Gastroesophageal sphincter (tissue), 4 donors: ENCODE results near the gene CA4. TPM values are rescaled to one million over a fixed set of nuclear protein-coding genes. Genes with fewer than 3 reads are reported as not detected.
A peak's percentile ranks its signal among the peaks of the same experiment; 100 is the strongest.

Experiments
- ATAC-seq: fragments of 150-250 bp; one replicate; pipeline ENCODE4 v1.9.1; 2016; ENCODE audit warnings: mild to moderate bottlenecking, moderate library complexity
- H3K27ac ChIP-seq, 4 donors: fragments of 200-600 bp; sonication (generic) in 3 of 4; 1 replicate in 3 of 4; 2 replicates in 1 of 4; pipeline ENCODE4 v1.5.1; 2016 to 2019
- H3K27me3 ChIP-seq: fragments of 200-600 bp; sonication (generic); one replicate; pipeline ENCODE4 v1.5.1; 2019
- H3K36me3 ChIP-seq, 2 donors: fragments of 200-600 bp; sonication (generic); one replicate each; pipeline ENCODE4 v1.5.1; 2019; ENCODE audit warnings: control low read depth in 1 of 2
- H3K4me1 ChIP-seq, 3 donors: fragments of 200-600 bp; sonication (generic); 1 replicate in 2 of 3; 2 replicates in 1 of 3; pipeline ENCODE4 v1.5.1; 2016 to 2019; ENCODE audit warnings: control low read depth in 2 of 3
- H3K4me3 ChIP-seq, 2 donors: fragments of 200-600 bp; sonication (generic); one replicate each; pipeline ENCODE4 v1.5.1; 2019; ENCODE audit warnings: mild to moderate bottlenecking in 1 of 2, moderate library complexity in 1 of 2
- H3K9me3 ChIP-seq, 3 donors: fragments of 200-600 bp; sonication (generic); one replicate each; pipeline ENCODE4 v1.5.1; 2017 to 2019; ENCODE audit warnings: control low read depth in 2 of 3
- CTCF ChIP-seq, 4 experiments: fragments of 200-600 bp in 2 of 4; fragments of 450-650 bp in 2 of 4; sonication (generic) in 1 of 4; IDR thresholded peaks; one replicate each; pipeline ENCODE4 v1.5.1; 2017 to 2019; ENCODE audit warnings: antibody characterized with exemption in 4 of 4, mild to moderate bottlenecking in 2 of 4, moderate library complexity in 2 of 4
- EP300 ChIP-seq: sonication (generic); formaldehyde crosslinking; IDR thresholded peaks from one replicate; pipeline ENCODE4 v1.6.1; 2017; ENCODE audit warnings: antibody characterized with exemption, mild to moderate bottlenecking
- POLR2A ChIP-seq, 2 donors: fragments of 450-650 bp; IDR thresholded peaks; one replicate each; pipeline ENCODE4 v1.6.1; 2017; ENCODE audit warnings: antibody characterized with exemption in 2 of 2, mild to moderate bottlenecking in 2 of 2, moderate library complexity in 1 of 2
- POLR2AphosphoS5 ChIP-seq: sonication (generic); formaldehyde crosslinking; IDR thresholded peaks from one replicate; pipeline ENCODE4 v1.6.1; 2017; ENCODE audit warnings: antibody characterized with exemption
- WGBS, 2 donors: methylation state at CpG; one replicate each; pipeline ENCODE4 v1.1.5; 2018; ENCODE audit warnings: low coverage in 1 of 2; 5-methylcytosine and 5-hydroxymethylcytosine counted together
- total RNA-seq, 4 donors: library from RNA; depleted of rRNA; stranded (reverse); fragments of >200 nt; gene quantifications; one replicate each; pipeline ENCODE4 v1.1.0, GENCODE V29; 2016

Gene CA4
- total RNA-seq, 4 donors from 2014 or later = 1.8 to 5.5 (median 3.3) TPM

- Histone ChIP-seq H3K27ac (no peak overlapping the region), H3K4me3 (no peak overlapping the region), H3K9me3 (no peaks in the 10 kb centered on the region), H3K36me3 (no peaks in the 10 kb centered on the region), H3K4me1 (peaks cover 0 to 21% (median 0%) of the 10 kb centered on the region in 3 donors), H3K27me3 (peaks cover 19% of the 10 kb centered on the region)
- TF ChIP-seq EP300 (no peak), CTCF (IDR thresholded peaks at IDR 0.05) (no peak), POLR2AphosphoS5 (no peak), POLR2A (IDR thresholded peaks at IDR 0.05) (no peak)
- no peak for ATAC-seq
- 34 to 54% methylated on average over 2 to 5 of the region's 5 CpGs for WGBS, 2 donors
These were observed 15.4 kb downstream of the CA4 start for GRCh38 chr17:60165223-60165622.

DNA sequence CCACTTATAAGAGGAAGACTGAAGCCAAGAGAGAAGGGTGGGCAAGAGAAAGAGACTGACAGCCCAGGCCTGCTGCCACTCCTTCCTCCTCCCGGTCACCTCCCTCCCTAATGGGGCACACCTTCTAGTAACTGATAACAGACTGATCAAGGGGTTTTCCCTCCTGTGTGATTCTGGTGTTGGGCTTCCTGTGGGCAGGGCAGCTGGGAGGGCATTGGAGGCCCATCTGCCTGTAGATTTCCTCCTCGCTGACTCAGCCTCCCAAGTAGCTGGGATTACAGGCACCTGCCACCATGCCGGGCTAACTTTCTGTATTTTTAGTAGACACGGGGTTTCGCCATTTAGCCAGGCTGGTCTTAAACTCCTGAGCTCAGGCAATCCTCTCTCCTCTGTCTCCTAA lies 16.2 kb downstream of the CA4 start:
- no peak for ATAC-seq
- Histone ChIP-seq H3K27ac (no peak overlapping the region), H3K4me1 (peaks cover 0 to 28% (median 0%) of the 10 kb centered on the region in 3 donors), H3K4me3 (no peak overlapping the region), H3K27me3 (peaks cover 13% of the 10 kb centered on the region), H3K9me3 (no peaks in the 10 kb centered on the region), H3K36me3 (no peaks in the 10 kb centered on the region)
- 84 to 90% methylated on average over 2 to 5 of the region's 5 CpGs for WGBS, 2 donors
- no peak for TF ChIP-seq EP300

GRCh38 chr17:60167065-60167741 lies 17.4 kb downstream of the CA4 start:
- ATAC-seq = no peak
- Histone ChIP-seq H3K4me3 (no peak overlapping the region), H3K27me3 (peaks cover under 1% of the 10 kb centered on the region), H3K9me3 (no peaks in the 10 kb centered on the region), H3K4me1 (peaks cover 0 to 21% (median 0%) of the 10 kb centered on the region in 3 donors), H3K27ac (no peak overlapping the region), H3K36me3 (no peaks in the 10 kb centered on the region)
- no peak for TF ChIP-seq EP300
- no peak for TF ChIP-seq POLR2AphosphoS5
- TF ChIP-seq CTCF (IDR thresholded peaks at IDR 0.05) = no peak
- no peak for TF ChIP-seq POLR2A (IDR thresholded peaks at IDR 0.05)
- WGBS, 2 donors = 66 to 68% methylated on average over 6 of the region's 11 CpGs

DNA sequence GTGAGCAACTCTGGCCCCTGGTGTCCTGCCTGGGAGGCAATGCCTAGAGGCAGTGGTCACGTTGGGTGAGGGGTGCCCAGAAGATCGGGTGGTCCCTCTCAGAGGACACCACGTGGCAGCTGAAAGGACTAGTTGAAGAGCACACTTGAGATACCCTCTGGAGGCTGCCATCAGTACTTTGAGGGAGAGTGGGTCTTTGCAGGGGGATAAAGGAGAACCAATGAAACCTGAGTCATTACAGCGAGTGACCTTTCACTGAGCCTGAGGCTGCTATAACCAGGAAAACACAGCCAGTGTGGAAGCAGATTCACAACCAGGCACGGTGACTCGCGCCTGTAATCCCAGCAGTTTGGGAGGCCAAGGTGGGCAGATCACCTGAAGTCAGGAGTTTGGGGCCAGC lies 18.9 kb downstream of the CA4 start:
- 51% methylated on average over 4 of the region's 7 CpGs; no CpG with 5 or more reads in 1 of the 2 donors for WGBS, 2 donors
- Histone ChIP-seq H3K27me3 (no peaks in the 10 kb centered on the region), H3K9me3 (no peaks in the 10 kb centered on the region), H3K27ac (no peak overlapping the region), H3K4me1 (peaks cover 0 to 14% (median 0%) of the 10 kb centered on the region in 3 donors), H3K36me3 (no peaks in the 10 kb centered on the region), H3K4me3 (no peak overlapping the region)
- TF ChIP-seq POLR2A (IDR thresholded peaks at IDR 0.05) = no peak
- no peak for TF ChIP-seq EP300
- TF ChIP-seq CTCF (IDR thresholded peaks at IDR 0.05) = no peak
- TF ChIP-seq POLR2AphosphoS5 = no peak
- ATAC-seq = no peak

DNA sequence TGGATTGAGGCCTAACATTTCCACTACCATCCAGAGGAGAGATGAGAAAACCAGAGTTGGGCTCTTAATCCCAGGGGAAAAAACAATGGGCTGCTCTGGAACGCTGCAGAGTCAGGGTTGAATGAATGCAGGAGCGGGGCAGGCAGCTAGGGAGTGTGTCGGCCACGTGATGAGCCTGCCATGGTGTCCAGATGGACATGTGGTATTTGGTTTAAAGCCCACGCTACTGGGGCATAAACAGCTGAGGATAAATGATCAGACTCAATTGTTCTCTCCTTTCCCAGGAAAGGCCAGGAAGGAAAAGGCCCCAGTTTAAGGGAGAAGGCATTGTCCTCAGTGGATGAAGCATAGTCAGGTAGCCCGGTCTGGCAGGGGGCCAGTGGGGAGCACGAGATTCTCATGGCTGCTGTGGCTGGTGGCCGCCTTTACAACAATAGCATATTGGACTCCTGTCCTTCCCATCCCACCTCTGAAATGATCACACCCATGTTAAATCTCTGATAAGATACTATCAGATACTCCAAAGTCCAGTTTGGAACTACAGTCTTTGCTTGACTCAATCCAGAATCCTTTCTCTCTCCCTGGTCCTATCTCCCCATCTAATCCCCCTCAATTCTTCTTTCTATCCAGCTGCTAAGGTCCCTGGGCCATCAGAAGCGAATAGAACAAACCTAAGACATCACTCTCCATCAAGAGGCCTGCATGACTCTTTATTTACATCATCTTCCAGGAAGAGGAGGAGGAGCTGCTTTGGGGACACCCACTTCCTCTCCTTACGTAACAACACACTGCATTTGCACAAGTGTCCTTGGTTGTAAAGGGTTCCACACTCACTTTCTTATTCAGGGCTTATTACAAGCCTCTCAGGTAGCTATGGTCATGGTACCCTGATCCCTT lies 20.4 kb downstream of the CA4 start:
- WGBS, 2 donors = 44 to 64% methylated on average over 8 to 9 of the region's 10 CpGs
- TF ChIP-seq POLR2AphosphoS5 (no peak), POLR2A (IDR thresholded peaks at IDR 0.05) (no peak)
- no peaks in the 10 kb centered on the region for H3K9me3 ChIP-seq
- no peaks in the 10 kb centered on the region for H3K27me3 ChIP-seq
- H3K27ac ChIP-seq = peak overlapping the region in 1 of 4 donors; percentile 12
- H3K4me3 ChIP-seq = no peak overlapping the region
- H3K4me1 ChIP-seq = peaks cover 0 to 14% (median 0%) of the 10 kb centered on the region in 3 donors
- no peak for ATAC-seq
- no peaks in the 10 kb centered on the region for H3K36me3 ChIP-seq
